Kidney (tissue), 14 donors: ENCODE results near the gene SWI5. TPM values are rescaled to one million over a fixed set of nuclear protein-coding genes. Genes with fewer than 3 reads are reported as not detected.

Experiments used
- DNase-seq, 5 donors: peaks; one replicate each; pipeline ENCODE4 v3.0.0-alpha.2; 2013 to 2020
- FAIRE-seq: peaks from 2 replicates; lab custom pipeline; 2012; peaks lifted over from hg19 to GRCh38; lab: Jason Lieb, UNC
- H3K27ac ChIP-seq, 2 donors: one replicate each; pipeline ENCODE4 v1.7.0; 2013; ENCODE audit warnings: low read depth in 2 of 2, low read length in 2 of 2, inconsistent platforms in 1 of 2
- H3K27me3 ChIP-seq: one replicate; pipeline ENCODE4 v1.7.1; 2013; ENCODE audit warnings: low read length, inconsistent platforms; ENCODE audit not compliant: control insufficient read depth, insufficient read depth
- H3K36me3 ChIP-seq, 3 donors: one replicate each; pipeline versions ENCODE4 v1.7.0 to v1.7.1; 2013; ENCODE audit warnings: low read length in 3 of 3, control low read depth in 1 of 3, inconsistent platforms in 1 of 3; ENCODE audit not compliant: insufficient read depth in 3 of 3, control insufficient read depth in 2 of 3
- H3K4me1 ChIP-seq, 3 donors: one replicate each; pipeline versions ENCODE4 v1.7.0 to v1.7.1; 2013; ENCODE audit warnings: low read length in 3 of 3, inconsistent platforms in 1 of 3, low read depth in 1 of 3; ENCODE audit not compliant: control insufficient read depth in 2 of 3, insufficient read depth in 2 of 3
- H3K4me3 ChIP-seq, 3 donors: one replicate each; pipeline versions ENCODE4 v1.7.0 to v1.8.1; 2013; ENCODE audit warnings: low read length in 3 of 3, control low read depth in 1 of 3, inconsistent platforms in 1 of 3
- H3K9ac ChIP-seq, 3 donors: one replicate each; pipeline versions ENCODE4 v1.7.0 to v1.7.1; 2013; ENCODE audit warnings: low read length in 3 of 3, control low read depth in 1 of 3, inconsistent platforms in 1 of 3
- H3K9me3 ChIP-seq, 3 donors: one replicate each; pipeline versions ENCODE4 v1.7.0 to v1.7.1; 2013; ENCODE audit warnings: low read length in 3 of 3, control low read depth in 1 of 3, inconsistent platforms in 1 of 3; ENCODE audit not compliant: control insufficient read depth in 2 of 3, insufficient read depth in 1 of 3
- intact Hi-C: fragments of 100-400 bp; cut with DNase I; formaldehyde crosslinking; loops from one replicate; pipeline ENCODE4 v1.11.1; 2022
- polyA plus RNA-seq: library from polyadenylated mRNA; stranded (reverse); fragments of 350-450 nt; fragmentation: Illumina TruSeq; extraction: RNeasy Lipid Tissue Mini Kit (QIAGEN cat#74804); gene quantifications from one replicate; pipeline ENCODE4 v1.2.3, GENCODE V29; 2014; ENCODE audit warnings: low read depth, low replicate concordance; ENCODE audit not compliant: insufficient read depth
- total RNA-seq: library from RNA; stranded (reverse); fragmentation: NEBNext Ultra II Directional; extraction: Animal tissue kit (Norgen Biotek cat#: 25700); gene quantifications from one replicate; pipeline ENCODE4 v1.2.1, GENCODE V29; 2021
- TF ChIP-seq, protein P1 (sequence below): IDR thresholded peaks from 3 replicates; pipeline ENCODE4 v1.5.1; 2012; ENCODE audit warnings: mild to moderate bottlenecking, moderate library complexity, borderline replicate concordance; ENCODE audit not compliant: insufficient read depth; ENCODE audit errors: extremely low read depth
- donor health status: control.
- donor health status: control.
- donor health status: control.
- donor health status: control.
- donor health status: control.
- donor health status: DM: yes; HTN: yes; CAD: no.
- donor health status: Normal renal cell carcinoma (clear cell type).

The SWI5 gene
- total and polyA plus RNA-seq, 2 donors from 2014 or later: 20.3 to 67.8 TPM

DNA sequence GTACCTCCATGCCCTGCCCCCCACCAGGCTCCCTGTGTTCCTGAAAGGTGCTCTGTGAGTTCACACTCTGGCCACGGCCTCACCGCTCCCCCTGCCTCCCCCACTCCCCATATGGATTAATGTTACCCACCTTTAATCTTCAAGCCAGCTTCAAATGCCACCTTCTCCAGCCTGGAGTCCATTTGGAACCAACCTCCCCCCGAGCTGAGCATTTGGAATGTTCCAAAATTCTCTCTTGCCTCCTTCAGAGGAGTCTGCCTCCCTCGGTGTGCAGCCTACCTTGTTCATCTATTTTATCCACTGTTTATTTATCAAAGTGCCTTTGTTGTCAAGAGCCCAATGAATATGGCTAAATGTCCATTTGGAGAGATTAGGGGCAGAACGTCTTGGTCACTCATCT is 4.6 kb upstream of the SWI5 start:
- Histone ChIP-seq H3K27ac (no peak overlapping the region), H3K36me3 (peaks cover 2 to 22% (median 14%) of the 10 kb centered on the region in 3 donors)
- no peak for FAIRE-seq

DNA sequence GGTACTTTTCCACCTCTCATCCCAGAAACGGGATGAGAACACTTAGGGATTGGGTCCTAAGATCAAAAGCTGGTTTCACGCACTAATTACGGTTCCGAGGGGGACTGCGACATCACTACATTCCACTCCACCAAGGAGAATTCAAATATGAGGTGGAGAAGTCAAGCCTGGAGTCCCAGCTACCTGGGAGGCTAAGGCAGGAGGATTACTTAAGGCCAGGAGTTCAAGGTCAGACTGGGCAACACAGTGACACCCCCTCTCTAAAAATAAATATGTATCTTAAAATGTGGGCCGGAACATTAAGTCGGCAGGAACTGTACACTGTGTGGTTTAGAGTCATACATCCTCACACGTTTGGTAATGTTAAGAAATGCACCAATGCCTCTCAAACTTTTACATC is 1.8 kb upstream of the SWI5 start:
- Histone ChIP-seq H3K27me3 (no peaks in the 10 kb centered on the region), H3K9me3 (no peaks in the 10 kb centered on the region), H3K4me3 (peak overlapping the region in 2 of 3 donors; percentile 91 to 95), H3K4me1 (peaks cover 0 to 16% (median 3%) of the 10 kb centered on the region in 3 donors), H3K27ac (no peak overlapping the region), H3K36me3 (peaks cover 2 to 14% (median 13%) of the 10 kb centered on the region in 3 donors), H3K9ac (peak overlapping the region in 1 of 3 donors; percentile 83)
- TF ChIP-seq, protein P1, sequence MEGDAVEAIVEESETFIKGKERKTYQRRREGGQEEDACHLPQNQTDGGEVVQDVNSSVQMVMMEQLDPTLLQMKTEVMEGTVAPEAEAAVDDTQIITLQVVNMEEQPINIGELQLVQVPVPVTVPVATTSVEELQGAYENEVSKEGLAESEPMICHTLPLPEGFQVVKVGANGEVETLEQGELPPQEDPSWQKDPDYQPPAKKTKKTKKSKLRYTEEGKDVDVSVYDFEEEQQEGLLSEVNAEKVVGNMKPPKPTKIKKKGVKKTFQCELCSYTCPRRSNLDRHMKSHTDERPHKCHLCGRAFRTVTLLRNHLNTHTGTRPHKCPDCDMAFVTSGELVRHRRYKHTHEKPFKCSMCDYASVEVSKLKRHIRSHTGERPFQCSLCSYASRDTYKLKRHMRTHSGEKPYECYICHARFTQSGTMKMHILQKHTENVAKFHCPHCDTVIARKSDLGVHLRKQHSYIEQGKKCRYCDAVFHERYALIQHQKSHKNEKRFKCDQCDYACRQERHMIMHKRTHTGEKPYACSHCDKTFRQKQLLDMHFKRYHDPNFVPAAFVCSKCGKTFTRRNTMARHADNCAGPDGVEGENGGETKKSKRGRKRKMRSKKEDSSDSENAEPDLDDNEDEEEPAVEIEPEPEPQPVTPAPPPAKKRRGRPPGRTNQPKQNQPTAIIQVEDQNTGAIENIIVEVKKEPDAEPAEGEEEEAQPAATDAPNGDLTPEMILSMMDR: no peak
- DNase-seq (no peak), FAIRE-seq (no peak)
- intact Hi-C loops: no loop called here

More for the DNA sequence above, 4.6 kb upstream of the SWI5 start:
- TF ChIP-seq, protein P1: no peak
- no peaks in the 10 kb centered on the region for H3K9me3 ChIP-seq
- H3K4me1 ChIP-seq: peaks cover 0 to 8% (median 0%) of the 10 kb centered on the region in 3 donors
- H3K4me3 ChIP-seq: no peak overlapping the region
- H3K9ac ChIP-seq: no peak overlapping the region
- no peaks in the 10 kb centered on the region for H3K27me3 ChIP-seq
- intact Hi-C loops: no loop called here
- no peak for DNase-seq

DNA sequence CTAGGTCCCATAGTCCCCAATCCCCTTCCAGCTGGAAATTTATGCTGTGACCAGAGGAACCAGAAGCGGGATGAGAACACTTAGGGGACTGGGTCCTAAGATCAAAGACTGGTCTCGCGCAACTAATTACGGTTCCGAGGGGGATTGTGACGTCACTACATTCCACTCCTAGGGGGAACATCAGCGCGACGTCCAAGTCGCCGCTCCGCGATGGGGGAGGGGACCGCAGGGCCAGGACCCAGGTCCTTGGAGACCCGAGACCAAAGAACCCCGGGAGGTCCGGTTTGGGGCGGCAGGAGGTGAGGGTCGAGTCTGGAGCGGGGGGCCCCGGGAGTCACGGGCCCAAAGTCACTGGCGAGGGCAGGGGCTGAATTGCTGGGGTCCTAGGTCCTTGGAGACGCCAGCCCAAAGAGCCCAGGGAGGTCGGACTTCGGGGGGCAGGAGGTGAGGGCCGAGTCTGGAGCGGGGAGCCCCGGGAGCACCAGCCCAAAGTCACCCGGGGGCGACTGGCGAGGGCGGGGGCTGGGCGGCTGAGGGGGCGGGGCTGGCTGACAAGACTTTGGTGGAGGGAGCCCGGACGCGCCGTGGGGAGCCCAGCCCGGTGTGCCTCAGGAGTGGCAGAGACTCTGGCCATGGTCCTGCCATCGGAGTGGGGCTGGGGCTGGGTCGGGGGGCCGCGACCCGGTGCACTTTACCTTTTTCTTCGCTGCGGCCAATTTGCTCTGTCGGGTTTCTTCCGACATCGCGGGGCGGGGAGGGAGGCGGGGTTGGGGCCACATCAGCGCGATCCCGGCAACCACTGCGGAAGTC is 673 bp upstream of the SWI5 start, which contains the start of gene GOLGA2:
Gene GOLGA2 (minus strand): TSS at position 810 of the 810 bp plus-strand sequence. CDS start 31 bp downstream, at position 779.
- FAIRE-seq: no peak
- peak in 3 of 5 donors; percentile 46 to 84 (median 60) for DNase-seq
- H3K27me3 ChIP-seq: no peaks in the 10 kb centered on the region

More for the DNA sequence above, 673 bp upstream of the SWI5 start, which contains the start of gene GOLGA2:
- H3K9ac ChIP-seq: peak within 1 kb of the TSS; percentile 76 to 97 (median 77)
- peaks cover 2 to 14% (median 13%) of the 10 kb centered on the region in 3 donors for H3K36me3 ChIP-seq
- intact Hi-C loops: no loop called here
- TF ChIP-seq, protein P1: no peak
- peak within 1 kb of the TSS; percentile 82 to 86 for H3K27ac ChIP-seq
- peak within 1 kb of the TSS; percentile 80 to 95 (median 91) for H3K4me3 ChIP-seq
- no peaks in the 10 kb centered on the region for H3K9me3 ChIP-seq
- peaks cover 0 to 16% (median 3%) of the 10 kb centered on the region in 3 donors for H3K4me1 ChIP-seq
